ENCODE measurements around the gene HAVCR2. TPM values are rescaled to one million over a fixed set of nuclear protein-coding genes. Genes with fewer than 3 reads are reported as not detected.

HAVCR2 gene
- total RNA-seq, 1 donor from 2014 or later = 1.5 TPM

DNA sequence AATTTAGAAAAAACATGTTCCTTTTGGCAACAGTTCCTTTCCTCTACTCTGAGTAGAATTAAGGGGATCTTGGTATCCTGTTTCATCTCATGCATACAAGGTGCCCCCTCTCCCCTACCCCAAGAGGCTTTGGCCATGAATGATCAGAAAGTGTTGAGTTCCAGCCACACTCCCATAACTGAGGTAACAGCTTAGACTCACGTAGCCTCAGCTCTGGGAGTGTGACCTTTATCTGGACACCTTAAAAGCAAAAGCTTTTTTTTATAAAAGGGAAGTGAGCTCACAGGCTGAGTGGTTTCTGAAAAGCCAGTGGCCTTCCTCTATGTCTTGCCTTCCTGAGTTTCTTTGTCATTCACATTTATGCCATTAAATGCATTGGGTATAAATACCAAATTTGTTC, 900 bp upstream of the HAVCR2 start:
- DNase-seq (ENCODE audit: low read depth) = no peak
- Histone ChIP-seq H3K4me3 (ENCODE audit: low read depth, low read length) (no peak overlapping the region), H3K36me3 (ENCODE audit: control insufficient read depth, insufficient read depth, low read length) (no peaks in the 10 kb centered on the region), H3K27me3 (ENCODE audit: control insufficient read depth, insufficient read depth, low read length) (no peaks in the 10 kb centered on the region)
- no peak for TF ChIP-seq CTCF (IDR thresholded peaks at IDR 0.05; ENCODE audit: insufficient read depth, low read length, poor library complexity, severe bottlenecking)

- Histone ChIP-seq H3K36me3 (ENCODE audit: control insufficient read depth, insufficient read depth, low read length) (no peaks in the 10 kb centered on the region), H3K27me3 (ENCODE audit: control insufficient read depth, insufficient read depth, low read length) (no peaks in the 10 kb centered on the region), H3K4me3 (ENCODE audit: low read depth, low read length) (no peak overlapping the region)
- no peak for TF ChIP-seq CTCF (IDR thresholded peaks at IDR 0.05; ENCODE audit: insufficient read depth, low read length, poor library complexity, severe bottlenecking)
- no peak for DNase-seq (ENCODE audit: low read depth)
Observed at GRCh38 chr5:157107508-157107907, 1.3 kb downstream of the HAVCR2 start.

GRCh38 chr5:157106630-157107461, 2.0 kb downstream of the HAVCR2 start:
- H3K36me3 ChIP-seq (ENCODE audit: control insufficient read depth, insufficient read depth, low read length) = no peaks in the 10 kb centered on the region
- no peak for DNase-seq (ENCODE audit: low read depth)
- no peaks in the 10 kb centered on the region for H3K27me3 ChIP-seq (ENCODE audit: control insufficient read depth, insufficient read depth, low read length)
- TF ChIP-seq CTCF (IDR thresholded peaks at IDR 0.05; ENCODE audit: insufficient read depth, low read length, poor library complexity, severe bottlenecking) = no peak
- H3K4me3 ChIP-seq (ENCODE audit: low read depth, low read length) = no peak overlapping the region

DNA sequence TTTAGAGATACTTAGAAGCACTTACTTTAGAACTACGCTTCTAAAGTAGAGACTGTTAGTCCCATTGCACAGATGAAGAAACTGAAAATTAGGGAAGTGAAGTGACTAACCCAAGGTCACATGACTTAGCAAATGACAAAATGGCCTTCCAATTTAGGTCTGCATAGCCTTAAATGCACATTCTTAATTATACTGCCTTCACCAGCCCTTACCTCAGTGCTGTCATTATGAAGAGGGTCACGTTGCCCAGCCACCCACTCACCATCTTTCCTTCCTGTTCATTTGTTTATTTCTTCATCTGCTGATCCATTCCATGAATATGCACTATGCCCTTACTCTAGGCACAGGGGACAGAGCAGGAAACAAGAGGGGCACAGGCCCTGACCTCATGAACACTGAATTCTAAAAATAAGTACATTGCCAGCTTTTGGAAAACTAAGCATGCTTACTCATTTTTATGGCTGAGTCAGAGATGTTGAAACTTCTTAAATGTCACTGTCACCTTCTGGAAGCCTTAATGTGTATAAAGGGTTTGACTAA, 8.6 kb downstream of the HAVCR2 start:
- Histone ChIP-seq H3K27me3 (ENCODE audit: control insufficient read depth, insufficient read depth, low read length) (no peaks in the 10 kb centered on the region), H3K4me3 (ENCODE audit: low read depth, low read length) (no peak overlapping the region), H3K36me3 (ENCODE audit: control insufficient read depth, insufficient read depth, low read length) (no peaks in the 10 kb centered on the region)
- TF ChIP-seq CTCF (IDR thresholded peaks at IDR 0.05; ENCODE audit: insufficient read depth, low read length, poor library complexity, severe bottlenecking) = no peak
- DNase-seq (ENCODE audit: low read depth) = peak; percentile 19

GRCh38 chr5:157088342-157088990, 20.4 kb downstream of the HAVCR2 start:
- no peaks in the 10 kb centered on the region for H3K27me3 ChIP-seq (ENCODE audit: control insufficient read depth, insufficient read depth, low read length)
- H3K4me3 ChIP-seq (ENCODE audit: low read depth, low read length) = no peak overlapping the region
- TF ChIP-seq CTCF (IDR thresholded peaks at IDR 0.05; ENCODE audit: insufficient read depth, low read length, poor library complexity, severe bottlenecking) = no peak
- no peak for DNase-seq (ENCODE audit: low read depth)
- no peaks in the 10 kb centered on the region for H3K36me3 ChIP-seq (ENCODE audit: control insufficient read depth, insufficient read depth, low read length)

Measured in kidney epithelial cell (primary cell).